ENCODE measurements around the gene PLPPR1.
"Not testable (repeated sequence)": the region's sequence is repeated elsewhere in the genome, so short reads cannot be mapped to it uniquely, and the experiment has no call there.

The PLPPR1 gene

DNA sequence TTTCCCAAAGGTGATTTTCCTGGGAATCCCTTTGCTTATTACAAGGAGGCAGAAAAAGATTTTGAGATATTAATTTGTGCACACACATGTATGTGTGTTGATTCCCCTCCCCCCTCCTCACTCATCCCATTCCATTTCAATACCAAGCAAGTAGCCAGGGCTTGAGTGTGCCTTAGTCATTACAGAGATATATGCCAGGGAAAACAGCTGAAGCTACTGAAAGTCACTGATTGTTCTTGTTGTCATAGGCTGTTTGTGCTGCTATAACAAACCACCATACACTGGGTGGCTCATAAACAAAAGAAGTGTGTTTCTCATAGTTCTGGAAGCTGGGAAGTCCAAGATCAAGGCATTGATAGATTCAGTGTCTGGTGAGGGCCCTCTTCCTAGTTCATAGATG, 197.6 kb downstream of the PLPPR1 start:
- no peak for DNase-seq

DNA sequence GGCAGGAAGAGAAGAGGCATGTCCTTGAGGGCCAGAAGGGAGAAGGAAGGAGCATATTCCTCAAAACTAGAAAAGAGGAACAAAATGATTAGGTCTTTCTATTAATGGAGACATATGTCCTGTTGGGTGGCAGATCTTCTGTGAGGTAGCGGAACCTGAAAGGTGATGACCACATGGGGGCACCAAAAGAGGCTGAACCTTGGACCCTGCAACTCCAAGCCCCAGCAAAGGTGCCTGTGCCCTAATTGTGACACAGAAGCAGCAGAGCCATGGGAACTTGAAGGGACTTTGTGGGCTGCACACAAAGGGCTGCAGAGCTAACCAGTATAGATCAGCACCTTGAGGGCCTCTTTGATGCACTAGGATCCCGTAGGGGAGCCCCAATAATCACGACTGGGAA, 198.3 kb downstream of the PLPPR1 start:
- DNase-seq, result no peak

DNA sequence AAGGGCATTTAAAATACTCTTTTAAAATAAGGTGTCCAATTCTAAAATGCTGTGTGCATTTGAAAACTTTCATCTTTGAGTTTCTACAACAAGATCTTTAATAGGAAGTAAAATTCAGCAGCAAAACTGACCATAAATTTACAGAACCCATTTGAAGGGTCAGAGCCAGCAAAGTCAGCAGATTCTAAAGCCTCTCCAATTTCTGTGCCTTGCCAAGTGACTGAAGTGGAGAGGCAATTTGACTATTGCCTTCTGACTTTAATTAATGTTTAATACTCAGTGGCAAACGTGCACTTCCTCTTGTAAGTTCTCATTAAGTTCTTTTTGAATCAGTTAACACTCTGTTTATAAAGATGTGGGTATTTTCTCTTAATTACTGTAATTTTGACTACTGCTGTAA, 201.1 kb downstream of the PLPPR1 start:
- no peak for DNase-seq

DNA sequence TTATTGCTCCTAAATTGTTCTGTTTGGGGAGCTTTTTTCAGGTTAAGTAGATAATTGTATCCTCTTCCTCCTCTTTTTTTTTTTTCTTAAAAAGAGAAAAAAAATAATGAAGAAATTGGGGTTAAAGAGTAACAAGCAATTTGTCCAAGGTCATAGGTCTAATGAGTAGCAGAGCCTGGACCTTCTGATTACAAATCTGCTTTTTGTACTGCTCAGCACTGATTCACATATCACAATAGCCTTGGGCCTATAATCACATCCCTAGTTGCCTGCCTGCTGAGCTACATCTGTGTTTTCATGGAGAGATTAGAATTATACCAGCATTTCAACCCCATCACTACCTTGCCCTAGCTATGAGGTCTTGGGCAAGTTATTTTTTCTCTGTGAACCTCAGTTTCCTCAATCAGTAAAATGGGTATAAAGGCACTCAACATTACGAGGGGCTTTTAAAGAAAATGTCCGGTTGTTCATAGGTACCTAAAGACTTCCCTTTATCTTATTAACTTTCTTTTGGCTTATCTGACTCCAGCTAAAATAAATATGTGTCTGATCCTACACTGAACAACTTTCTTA, 204.0 kb downstream of the PLPPR1 start:
- no peak for DNase-seq

DNA sequence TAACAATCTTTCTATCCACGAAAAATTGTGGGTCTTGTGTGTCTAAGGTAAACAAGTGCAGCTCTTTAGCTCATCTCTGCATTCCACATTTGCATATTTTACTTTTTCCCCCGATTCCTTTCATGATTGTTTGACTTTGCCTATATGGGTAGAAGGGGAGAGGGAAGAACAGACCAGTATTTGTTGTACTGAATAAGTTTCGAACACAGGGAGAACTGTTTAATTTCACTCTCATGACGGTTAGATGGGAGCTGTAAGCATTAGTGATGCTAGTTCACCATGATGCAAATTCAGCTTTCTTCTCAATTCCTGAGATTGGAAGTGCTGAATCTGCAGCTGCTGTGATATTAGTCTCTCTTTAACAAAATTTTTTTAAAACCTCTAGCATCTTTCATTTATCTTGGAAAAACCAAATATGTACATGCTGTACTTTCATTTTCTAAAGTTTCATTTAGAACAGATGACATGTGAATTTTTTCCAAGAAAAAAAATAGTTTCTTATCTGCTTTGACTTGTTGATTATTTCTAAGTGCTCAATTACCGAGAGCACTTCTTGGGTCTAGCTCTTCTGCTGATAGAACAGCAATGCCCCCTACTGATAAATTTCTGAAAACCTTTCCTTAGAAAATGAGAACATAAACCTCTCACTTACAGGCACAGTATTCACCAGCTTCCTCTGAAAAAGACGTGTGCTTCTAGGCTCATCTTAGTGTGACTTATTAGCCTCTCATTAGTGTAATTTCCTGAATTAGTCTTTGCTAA, 206.8 kb downstream of the PLPPR1 start:
- DNase-seq, result peak; percentile 6

DNA sequence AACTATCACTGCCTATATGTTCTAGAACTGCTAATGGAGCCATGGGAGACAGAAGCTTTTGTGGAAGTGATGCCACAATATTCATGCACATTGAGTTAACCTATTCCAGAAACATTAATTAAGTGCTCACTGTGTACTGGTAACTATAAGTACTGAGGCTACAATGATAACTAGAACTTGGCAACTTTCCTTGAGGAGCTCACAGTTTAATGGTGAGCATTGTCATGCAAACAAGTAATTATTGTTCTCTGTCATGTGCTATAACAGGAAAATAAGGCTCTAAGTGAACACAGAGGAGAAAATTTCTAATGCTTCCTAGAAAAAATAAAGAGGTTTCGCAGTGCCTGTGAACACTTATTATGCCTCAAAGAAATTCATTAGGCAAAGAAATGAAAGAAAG, 214.1 kb downstream of the PLPPR1 start:
- DNase-seq, result no peak

DNA sequence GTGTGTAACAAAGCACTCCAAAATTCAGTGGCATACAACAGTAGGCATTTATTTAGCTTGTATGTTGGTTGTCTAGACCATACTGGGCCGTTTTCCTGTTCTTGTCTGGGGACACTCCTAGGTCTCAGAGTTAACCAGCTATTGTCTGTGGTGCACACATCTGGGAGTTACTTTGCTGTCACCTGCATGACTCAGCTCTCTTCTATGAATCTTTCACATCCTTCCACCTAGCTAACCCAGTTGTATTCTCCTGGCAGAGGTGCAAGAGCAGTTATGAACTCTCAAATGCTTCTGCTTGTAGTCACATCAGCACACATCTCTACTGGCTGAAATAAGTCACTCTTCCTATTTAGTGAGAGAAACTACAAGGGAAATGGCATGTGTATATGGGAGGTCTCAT, 218.2 kb downstream of the PLPPR1 start:
- DNase-seq, result no peak

DNA sequence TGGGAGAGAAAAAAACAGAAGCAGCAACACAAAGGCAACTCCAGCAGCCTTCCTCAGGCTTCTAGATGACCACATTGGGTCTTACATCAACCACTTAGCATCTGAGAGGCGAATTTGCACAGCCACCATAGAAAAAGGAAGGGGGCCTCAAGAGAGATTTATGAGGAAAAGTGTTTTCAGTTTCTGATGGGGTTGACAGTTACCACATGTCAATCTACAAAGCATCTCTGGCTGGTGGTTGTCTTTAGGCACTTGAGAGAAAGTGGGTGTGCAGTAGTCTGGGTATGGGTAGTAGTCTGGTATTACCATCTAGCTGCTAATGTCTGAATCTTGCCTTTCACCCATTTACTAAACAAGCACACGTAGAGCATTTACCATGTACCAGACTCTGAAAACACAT, 218.8 kb downstream of the PLPPR1 start:
- DNase-seq, result no peak

DNA sequence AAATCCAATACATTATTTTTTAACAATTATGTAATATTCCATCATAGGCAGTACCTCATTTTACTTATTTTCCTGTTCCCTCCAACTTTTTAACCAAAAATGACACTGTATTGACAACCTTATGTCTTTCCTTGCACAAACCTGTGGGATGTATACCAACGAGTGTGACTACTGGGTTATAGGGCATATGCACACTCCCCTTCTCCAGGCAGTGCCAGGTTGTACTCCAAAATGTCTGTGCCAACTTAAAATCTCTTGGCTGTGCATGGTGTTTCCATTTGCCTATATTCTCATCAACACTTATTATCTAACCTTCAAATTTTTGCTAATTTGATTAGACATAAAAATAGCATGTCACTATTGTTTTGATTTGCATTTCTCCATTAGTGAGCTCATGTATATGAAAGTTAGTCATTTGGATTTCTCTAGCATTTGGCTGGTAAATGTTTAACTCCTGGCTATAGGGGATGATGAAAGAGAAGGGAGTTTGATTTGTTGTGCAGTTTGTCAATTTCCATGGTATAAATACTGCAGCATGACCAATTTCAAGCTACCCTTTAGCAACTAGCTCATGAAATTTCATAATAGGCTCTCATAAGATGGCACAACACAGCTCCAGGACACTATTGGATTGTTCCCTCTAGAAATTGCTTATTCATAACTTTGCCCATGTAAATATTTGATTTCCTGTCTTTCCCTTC, 226.4 kb downstream of the PLPPR1 start:
- DNase-seq, result no peak

DNA sequence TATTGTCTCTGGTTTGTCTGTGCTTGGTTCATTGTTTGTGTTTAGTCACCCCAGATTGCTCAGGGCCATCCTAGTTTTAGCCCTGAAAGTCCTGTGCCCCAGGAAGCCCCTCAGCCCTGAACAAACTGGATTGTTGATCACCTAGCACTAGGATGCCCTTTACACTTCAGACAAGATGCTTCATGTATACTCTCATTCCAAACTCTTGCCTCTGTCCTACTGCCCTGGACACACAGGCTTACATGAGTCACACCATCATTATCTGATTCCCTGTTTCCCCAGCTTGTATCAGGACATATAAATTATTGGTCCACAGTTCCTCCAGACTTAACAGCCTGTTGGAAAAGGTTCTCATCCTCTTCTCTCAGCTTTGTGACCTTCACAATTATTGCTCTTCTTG, 236.2 kb downstream of the PLPPR1 start:
- DNase-seq, result no peak

DNA sequence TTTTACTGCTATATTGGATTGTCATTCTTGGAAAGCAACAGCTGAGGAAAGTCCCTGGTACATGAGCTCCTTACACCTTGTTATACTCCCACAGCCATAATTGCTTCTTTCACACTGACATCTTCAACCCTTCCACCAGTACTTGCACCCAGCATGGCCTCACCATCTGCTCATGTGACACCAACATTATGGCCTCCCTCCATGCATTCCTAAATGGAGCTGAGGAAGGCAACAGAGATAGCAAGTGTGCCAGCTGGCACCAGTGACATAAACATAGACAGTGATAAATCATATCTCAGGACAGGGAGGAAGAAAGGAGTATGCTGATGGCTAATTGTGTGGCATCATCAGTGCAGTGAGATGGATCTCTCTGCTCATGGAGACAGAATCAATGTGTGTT, 236.7 kb downstream of the PLPPR1 start:
- no peak for DNase-seq

DNA sequence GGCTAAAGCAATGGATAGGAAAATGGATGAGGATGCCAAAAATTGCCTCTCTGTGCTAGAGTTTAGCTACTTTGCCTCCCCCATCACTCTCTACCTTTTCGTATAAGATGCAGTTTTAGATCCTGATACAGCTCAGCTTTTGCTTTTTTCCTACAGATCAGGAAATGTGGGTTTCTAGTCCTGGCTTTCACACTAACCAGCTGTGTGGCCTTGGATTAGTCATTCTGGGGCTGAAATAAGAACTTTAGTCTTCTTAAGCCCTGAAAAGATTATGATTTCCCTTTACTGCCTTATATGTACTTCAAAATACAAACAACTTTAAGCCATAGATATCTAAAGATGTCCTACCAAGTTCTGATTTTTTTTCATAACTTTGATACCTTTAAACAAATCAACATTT, 239.9 kb downstream of the PLPPR1 start:
- no peak for DNase-seq

DNA sequence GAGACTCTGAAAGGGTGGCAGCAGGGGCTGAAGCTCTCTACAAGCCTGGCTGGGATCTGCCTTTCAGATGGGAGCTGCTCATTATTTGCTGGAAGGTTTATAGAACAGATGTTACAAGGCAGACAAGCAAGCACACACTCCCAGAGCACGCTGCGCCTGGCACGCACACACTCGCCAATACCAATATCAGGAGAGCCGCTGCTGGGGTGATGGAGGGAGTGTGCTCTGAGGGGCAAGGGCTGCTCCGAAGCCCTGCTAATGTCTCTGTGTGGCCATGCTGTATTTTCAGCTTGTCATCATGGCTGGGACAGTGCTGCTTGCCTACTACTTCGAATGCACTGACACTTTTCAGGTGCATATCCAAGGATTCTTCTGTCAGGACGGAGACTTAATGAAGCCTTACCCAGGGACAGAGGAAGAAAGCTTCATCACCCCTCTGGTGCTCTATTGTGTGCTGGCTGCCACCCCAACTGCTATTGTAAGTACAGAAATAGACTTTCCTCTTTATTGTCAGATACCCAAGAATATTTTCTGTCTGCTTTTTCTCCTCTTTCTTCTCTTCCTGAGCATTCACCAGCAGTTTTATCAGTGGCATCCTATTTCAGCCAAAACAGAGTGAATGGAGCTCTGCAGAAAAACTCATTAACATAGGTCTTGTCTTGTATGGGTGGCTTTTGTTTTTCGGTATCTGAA, 241.2 kb downstream of the PLPPR1 start:
- DNase-seq, result no peak

DNA sequence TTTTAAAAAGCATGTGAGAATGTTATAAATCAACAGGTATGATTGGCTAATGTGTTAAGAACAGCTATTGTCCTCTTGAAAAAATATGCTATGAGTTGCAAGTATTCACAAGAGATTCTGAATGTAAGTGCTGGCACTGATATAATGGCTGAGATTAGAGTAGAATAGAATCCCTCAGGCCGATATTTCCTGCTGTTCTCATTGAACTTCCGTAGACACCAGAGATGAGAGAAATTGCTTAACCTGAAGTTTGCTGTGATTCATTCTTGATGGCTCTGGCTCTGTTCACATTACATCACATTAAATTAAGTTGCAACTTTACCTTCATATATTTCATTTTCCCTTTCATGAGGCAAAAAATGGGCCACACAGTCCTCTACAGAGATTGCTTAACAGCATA, 241.8 kb downstream of the PLPPR1 start:
- no peak for DNase-seq

DNA sequence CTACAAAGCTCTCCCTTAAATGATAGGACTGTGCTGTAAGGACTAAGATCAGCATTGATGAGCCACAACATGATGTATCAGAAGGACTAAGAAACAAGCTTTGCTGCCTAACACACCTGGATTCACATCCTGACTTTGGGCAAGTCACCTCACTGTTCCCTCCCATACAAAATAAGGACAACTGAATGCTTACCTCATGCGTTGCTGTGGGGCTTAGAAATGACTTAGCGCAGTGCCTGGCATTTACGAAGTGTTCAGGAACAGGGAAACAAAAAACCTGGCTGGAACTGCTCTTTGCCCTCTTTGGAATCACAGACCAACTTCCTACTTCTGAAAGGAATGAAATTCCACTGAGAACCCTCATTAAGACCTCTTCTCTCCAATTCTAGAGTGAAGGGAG, 242.6 kb downstream of the PLPPR1 start:
- DNase-seq, result no peak

DNA sequence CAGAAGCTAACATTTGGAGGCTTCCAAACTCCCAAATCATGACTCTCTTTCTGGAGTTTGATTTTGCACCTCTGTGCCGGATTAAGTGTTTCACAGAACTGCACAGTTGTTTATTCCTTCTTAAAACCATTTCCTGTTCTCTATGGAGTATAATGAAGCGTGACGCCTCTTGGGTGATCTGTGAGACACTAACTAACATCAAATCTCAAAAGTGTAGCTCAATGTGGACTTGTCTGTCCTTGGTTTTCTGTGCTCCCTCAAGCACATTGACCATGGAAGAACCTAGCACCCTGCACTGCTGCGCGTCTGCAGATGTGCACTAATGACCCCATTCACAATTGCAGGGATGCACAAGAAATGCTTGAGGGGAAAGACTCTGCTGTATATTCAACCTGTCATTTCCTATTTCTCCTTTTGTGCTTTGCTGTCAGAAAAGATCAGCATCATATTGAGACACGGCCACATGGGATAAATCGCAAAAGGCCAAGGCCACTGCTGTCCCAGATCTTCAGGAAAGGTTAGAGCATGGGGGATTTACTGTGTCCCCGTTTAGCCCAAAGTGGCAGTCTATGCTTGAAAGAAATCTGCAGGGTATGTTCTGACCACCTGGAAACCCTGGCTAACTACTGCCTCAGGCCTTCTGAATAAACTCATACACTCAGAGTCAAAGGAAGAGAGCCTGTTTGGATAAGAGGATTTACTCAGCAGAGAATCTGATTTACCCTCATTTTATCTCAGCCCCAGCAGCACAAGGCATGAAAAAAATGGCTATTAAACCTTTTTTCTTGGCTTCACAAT, 246.6 kb downstream of the PLPPR1 start:
- DNase-seq, result no peak

DNA sequence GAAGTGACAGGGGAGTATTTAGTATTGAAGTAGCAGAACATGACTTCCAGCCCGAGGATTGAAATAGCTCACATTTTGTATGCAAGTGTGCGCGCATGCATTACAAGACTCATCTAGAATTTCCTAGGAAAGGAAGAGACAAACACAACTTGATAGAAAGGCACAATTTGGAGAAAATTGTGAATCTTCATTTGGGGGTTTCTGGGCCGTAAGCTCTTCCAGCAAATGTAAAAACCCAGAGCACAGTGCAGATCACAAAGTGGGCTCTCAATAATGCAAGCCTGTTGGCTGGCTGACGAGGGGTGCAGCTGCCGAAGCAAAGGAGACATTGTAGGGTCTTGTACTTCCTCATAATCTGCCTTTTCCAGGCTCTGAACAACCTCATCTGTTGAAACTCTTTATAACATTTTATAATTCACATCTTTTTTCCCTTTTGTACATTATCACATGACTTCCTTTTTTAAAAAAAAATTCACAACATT, 247.3 kb downstream of the PLPPR1 start:
- DNase-seq, result no peak

DNA sequence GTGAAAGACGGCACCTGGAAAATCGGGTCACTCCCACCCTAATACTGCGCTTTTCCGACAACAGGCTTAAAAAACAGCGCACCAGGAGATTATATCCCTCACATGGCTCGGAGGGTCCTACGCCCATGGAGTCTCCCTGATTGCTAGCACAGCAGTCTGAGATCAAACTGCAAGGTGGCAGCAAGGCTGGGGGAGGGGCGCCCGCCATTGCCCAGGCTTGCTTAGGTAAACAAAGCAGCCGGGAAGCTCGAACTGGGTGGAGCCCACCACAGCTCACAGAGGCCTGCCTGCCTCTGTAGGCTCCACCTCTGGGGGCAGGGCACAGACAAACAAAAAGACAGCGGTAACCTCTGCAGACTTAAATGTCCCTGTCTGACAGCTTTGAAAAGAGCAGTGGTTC, 262.5 kb downstream of the PLPPR1 start:
- DNase-seq, result not testable (repeated sequence)

DNA sequence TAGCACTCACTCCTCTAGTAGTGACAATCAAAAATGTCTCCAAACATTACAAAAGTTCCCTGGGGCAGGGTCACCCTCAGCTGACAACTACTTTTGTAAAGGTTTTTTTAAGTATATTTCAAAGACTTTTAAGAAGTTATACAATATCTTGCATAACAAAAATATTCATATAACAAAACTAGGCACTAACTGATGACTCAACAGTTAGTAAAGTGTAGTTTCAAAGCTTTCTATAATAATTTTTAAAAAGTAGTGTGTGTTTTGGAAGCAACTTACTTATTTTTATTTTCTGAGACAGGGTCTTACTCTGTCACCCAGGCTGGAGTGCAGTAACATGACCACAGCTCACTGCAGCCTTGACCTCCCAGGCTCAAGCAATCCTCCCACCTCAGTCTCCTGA, 271.4 kb downstream of the PLPPR1 start:
- no peak for DNase-seq

DNA sequence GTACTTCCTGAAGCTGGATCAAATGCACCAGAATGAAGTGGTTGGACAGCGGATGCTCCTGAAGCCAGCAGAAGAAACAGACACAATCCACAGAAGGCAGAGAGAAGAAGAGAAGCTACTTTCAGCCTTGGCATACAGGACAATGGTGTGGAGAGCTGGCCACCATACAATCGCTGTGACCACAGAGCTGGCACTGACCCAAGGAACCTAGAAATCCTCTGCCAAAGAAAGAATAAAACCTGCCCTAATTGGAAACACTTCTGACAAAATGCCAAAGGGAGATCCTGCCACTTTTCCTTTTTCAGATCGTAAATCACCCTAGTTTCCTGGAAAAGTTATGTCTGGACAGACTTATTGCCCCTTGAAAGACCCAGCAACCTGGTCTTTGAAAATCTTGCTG, 278.5 kb downstream of the PLPPR1 start:
- no peak for DNase-seq

DNA sequence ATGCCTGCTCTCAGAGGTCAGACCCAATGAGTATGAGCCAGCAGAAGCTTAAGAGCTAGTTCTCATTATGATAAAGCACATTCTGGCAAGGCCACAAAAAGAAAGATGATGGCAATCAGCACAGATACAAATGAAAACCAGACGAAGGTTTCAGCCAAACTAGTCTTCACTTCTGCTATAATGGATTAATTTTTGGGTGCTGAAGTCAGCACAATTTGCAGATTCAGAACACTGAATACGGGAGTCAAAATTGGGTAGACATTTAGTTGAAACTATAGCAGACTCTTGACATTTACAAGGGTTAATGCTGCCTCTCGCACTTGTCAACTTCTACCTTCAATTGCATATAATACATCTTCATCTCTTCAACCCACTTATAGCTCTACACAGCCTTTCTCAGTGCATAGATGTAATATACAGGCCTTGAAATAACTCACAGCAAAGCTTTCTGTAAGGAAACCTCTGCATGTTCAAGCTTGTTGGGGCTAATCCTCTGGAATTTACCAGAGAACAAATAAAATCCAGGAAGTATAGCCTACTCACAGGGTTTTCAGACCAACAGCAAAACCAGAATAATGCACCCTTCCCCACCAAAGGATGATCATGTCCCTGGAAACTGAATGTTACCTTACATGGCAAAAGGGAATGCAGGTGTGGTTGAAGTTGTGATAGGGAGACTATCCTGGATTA, 279.1 kb downstream of the PLPPR1 start:
- DNase-seq, result no peak

DNA sequence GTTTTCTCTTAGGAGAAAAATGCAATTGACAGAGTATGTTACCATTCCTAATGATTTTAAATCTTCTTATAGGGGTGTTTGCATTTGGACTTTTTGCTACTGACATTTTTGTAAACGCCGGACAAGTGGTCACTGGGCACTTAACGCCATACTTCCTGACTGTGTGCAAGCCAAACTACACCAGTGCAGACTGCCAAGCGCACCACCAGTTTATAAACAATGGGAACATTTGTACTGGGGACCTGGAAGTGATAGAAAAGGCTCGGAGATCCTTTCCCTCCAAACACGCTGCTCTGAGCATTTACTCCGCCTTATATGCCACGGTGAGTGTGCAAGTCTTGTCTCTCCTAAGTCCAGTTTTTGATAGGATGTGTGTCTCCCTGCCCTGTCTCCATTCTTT, 280.6 kb downstream of the PLPPR1 start:
- DNase-seq, result no peak
